NCI-H345 (cell line): Measurements from ENCODE around the gene PCDHGB5.

Experiments used
- DNase-seq: peaks from one replicate; lab custom pipeline; 2025; lab: John Stamatoyannopoulos, UW

Gene PCDHGB5

DNA sequence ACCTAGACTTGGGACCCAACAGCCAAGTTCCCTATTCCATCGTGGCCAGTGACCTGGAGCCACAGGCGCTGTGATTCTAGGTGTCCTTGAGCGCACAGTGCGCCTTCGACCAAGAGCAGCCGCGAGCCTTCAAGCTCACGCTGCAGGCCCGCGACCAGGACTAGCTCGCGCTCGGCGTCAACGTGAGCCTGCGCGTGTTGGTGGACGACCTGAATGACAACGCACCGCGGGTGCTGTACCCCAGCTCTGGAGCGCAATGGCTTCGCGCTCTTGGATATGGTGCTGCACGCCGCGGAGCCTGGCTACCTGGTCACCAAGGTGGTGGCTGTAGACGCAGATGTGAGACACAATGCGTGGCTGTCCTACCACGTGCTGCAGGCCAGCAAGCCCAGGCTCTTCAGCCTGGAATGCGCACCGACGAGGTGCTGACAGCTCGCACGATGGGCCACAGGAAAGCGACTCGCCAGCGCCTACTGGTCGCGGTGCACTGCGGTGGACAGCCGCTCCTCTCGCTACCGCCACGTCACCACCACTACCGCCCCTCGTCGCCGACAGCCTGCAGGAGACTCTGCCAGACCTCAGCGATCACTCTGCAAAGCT lies 43.9 kb downstream of the PCDHGB5 start:
- no peak for DNase-seq
